GM20431 (cell line): ENCODE results near the gene DSCAML1.

Experiments used
- in situ Hi-C: fragments of 300-500 bp; cut with MseI, MboI; formaldehyde crosslinking; loops from one replicate; pipeline ENCODE4 v1.15.0; 2020; ENCODE audit warnings: low sequenced_read_pairs; ENCODE audit not compliant: unreplicated experiment

Gene DSCAML1

DNA sequence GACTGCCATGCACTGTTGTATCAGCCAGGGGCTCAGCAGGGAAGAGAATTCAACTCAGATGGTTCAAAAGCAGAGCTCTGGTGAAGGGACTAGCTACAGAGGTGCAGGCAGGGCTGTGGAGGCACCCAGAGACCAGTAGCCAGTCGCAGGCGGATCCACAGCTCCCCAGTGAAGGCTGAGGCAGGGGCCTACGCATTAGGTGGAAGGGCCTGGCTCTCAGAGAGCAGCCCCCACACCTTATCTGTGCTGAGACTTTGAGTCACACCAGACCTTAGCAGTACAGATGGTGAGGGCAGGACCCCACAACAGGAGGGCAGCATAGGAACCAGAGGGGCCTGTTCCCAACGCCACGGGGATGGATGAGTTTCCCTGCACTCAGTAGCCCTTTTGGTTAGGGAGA, 189.6 kb downstream of the DSCAML1 start:
- in situ Hi-C loops: no loop called here

DNA sequence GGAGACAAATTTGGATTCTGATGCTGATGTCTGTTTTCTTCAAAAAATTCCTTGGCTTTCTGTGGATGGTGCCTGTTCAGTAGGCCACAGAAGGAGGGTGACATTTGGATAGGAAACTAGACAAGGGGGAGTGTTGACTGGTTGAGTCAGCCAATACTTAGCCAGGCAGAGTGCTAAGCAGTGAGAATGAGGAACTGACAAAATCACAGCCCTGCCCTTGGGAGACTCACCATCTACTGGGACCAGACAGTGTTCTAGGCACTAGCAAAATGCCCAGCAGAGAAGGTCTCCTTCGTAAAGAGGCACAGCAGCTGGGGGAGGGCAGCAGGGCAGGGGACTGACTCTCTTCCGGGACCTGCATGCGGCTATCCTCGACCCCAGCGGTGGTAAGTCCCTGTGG, 190.2 kb downstream of the DSCAML1 start:
- in situ Hi-C loops: no loop called here

DNA sequence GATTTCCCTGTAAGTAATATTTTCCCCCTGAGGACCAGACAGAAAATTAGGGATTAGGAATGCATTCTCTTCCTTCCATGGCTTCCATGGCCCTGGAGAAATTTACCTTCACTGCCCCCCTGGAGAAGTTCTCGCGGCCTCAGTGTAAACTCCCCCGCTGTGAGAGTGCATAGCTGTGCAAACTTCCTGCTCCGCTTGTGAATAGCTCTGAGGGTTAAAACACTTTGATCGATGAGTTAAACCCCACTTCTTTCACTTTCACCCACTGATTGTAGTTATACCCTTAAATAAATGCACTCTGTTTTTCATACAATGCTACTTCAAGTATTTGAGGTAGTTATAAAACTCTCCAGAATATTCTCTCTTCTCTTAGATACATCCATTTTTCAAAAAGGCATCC, 190.8 kb downstream of the DSCAML1 start:
- in situ Hi-C loops: no loop called here

DNA sequence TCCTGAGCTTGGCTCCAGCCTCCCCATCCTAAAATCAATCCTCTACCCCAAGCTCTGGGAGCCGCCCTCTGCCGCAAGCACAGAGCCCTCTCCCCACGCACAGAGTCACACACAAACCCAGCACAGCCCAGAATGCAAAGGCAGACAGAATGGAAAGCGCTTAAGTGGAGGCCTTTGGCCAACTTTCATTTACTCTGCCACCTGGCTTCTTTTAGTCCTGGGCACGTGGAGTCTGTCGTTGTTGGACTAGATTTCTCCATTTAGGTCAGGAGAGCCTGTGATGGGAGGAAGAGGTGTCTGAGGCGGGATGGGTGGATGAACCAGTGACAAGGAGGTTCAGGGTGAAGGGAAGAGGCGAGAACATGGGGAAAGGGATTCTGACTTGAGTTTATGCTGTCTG, 191.7 kb downstream of the DSCAML1 start:
- in situ Hi-C loops: no loop called here

DNA sequence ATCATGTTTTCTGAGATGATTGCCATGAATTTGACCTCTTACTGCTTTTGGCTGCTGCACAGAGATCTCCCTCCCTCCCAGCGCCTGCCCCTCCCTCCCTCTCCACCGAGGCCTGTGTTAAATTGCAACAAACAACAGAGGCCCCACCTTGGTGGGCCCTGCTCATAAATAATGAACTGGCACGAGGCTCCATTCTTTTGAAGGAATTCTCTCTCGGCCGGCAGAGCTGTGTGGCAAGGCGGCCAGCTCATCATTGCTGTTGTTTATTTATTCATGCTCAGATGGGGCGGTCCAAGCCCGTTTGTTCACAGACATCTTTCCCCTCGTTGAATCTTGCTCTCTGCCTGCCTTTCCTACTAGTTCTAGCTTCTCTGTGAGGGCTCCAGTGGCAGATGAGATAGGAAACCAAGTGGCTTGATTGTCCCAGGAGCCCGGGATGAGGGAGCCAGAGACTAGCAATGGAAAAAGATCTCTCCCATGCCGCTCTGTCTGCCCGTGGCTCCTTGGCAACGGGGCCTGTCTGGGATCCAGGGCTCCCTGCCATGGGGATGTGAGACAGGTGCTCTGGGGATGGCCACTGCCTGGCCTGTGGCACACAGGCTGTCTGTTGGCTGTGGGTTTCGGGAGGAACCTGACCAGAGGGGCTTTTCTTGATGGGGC, 192.6 kb downstream of the DSCAML1 start:
- in situ Hi-C loops: no loop called here

DNA sequence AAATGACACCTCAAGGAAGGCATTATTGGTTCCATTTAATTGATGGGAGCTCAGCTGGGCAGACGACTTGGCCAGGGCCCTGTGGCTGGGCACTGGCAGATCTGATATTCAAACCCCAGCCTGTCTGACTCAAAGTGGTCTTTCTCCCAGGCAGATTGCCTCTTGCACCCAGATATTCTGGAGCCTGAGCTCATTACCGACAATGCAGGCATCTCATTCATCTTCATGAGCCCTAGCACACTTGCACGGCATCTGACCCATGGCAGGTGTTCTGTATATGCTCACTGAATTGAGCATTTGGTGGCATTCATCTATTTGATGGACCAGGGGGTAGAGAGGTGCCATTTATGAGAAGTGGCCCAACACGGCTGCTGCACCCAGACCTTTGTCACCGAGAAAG, 193.1 kb downstream of the DSCAML1 start:
- in situ Hi-C loops: no loop called here

DNA sequence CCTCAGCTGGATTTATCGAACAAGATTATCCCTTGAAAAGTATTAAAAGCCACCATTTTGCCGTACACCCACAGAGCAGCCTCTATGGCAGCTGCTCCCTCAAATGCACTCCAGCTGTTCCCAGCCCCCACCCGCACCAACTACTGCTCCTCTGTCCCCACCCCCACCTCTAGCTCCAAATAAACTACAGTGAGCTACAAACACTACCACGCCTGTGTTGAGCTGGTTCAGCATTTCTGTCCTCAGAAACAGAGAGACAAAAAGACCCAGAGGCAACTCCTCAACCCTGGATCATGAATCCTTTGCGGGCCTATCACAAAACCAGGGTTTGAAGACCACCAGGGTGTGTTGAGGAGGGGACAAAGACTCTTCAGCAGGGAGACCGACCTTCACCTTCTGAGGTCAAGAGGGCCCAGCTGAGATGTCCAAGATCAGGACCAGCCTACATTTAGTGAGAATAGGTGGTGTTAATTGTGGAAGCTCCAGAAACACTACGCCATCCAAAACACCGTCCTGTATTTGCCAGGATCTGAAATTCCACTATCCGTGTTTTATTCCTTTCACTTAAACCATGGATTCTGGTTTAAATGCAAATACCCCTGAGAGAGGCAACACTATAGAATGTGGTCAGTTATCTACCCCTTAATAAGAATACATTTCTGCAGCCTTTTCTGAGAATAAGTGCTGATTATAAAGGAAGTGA, 195.9 kb downstream of the DSCAML1 start:
- in situ Hi-C loops: no loop called here

DNA sequence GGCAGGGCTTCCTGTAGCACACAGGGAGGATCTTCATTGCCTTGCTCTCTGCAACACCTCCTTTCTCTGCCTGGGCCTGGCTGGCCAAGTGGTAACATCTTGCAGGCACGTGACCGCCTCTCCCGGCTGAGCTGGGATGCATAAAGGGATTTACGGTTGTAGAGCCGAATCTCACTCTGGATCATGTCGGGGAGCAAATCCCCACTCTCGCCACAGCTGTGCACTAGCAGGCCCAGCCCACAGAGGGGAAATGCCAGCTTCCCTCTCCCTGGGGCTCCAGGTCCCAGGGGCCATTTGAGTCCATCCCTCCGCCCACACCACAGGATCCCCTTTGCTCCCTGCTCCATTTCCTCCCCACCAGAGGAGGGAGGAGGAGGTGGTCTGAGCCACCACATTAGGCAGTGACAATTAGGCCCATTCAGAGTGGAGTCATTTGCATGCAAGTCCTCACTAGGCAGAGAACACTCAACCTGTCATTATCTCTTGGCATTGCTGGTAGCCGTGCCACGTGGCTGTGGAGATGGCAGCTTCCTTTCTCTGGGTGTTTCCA, 196.7 kb downstream of the DSCAML1 start:
- in situ Hi-C loops: no loop called here

DNA sequence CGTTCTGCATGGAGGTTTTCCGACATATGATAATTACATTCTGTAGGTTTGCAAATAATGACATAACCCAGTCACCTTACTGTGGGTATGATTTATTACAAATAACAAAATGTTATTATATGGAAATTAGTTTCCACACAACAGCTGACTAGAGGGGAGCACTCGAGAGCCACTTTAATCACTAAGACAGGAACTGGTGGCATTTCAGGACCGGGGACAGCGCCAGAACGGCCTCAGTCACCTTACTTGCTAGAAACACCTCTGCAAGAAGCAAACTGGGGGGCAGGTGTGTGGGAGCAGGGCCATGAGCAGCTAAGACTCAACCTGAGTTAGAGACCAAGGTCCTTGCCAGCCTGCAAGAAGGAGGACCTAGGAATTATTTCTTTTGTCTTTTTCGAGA, 199.9 kb downstream of the DSCAML1 start:
- in situ Hi-C loops: no loop called here

DNA sequence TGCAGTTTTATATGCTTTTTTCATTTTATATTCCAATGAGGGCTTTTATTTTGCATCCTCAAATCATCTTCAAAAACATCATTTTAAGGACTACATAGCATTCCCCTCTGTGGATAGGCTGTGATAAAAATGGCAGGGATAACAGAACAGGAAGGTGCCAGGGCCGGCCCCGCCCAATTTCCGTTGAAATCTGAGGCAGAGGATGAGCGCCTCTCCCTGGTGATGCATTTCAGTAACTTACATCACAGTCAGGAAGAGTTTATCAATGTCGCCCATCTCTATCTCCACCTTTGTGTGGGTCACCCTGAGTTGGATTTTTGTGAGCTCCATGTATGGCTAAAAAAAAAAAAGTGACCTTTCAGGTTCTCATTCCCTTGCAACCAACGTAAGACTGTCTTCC, 201.6 kb downstream of the DSCAML1 start:
- in situ Hi-C loops: no loop called here

DNA sequence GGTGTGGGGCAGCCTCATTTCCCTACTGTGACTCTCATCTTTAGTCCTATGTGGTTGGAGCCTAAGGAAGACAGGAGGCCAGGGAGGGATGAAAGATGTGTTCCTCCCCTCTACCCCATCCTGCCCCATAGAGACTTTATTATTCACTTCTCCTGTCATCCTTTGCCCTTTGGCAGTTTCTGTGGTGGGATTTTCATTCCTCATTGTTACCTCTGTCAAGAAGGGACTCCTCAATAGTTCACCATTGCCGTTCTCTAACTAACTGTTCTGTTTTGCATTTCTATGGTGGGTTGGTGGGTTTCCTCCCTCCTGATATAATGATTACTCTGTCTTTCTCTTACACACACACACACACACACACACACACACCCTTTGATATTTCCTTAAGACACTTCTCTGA, 202.3 kb downstream of the DSCAML1 start:
- in situ Hi-C loops: no loop called here

DNA sequence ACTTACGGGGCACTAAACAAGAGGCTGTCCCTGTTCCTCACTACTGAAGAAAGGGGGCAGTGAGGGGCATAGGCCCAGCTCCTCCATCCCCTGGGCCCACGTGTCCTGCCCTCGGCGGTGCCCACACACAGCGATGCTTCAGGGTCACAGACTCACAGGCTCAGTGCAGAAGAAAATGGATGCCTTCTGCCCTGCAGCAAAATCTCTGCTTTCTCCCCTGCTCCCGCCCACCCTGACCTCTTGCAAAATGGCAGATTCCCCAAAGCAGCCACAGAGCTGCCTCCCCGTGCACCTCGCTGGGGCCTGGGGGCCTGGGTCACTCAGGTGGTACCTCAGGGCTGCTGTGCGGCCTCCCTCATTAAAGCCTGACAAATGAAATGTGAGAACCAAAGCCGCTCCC, 204.0 kb downstream of the DSCAML1 start:
- in situ Hi-C loops: no loop called here

DNA sequence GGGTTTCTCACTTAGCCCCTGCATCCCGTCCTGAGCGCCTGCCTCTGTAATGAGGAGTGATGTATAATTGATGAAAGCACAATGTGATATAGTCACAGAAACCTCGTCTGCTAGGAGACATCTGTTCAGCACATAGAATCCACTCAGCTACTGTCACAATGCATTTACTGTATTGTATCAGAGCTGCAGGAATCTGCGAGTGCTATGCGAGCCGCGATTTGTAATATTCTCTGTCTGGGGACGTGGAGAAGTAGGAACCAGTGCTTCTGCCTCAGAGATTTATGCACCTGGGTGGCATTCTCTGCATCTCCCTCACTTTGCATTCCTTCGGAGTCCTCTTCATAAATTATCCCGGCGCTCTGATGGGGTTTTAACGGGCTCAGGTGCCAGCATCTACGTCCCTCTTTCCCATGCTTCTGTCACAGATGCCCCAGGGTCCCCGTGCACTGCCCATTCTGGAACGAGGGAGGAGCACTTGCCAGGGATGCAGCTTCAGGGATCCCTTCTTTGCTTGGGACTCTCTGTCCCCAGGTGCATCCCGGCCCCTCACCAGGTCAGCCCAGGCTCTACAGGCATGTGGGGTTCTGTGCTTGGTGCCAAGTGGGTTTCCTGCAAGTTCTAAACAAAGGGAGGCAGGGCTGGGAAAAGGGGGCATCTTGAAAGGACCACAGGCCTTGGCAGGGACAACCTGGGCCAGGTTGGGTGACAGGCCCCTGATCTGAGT, 205.5 kb downstream of the DSCAML1 start:
- in situ Hi-C loops: no loop called here

DNA sequence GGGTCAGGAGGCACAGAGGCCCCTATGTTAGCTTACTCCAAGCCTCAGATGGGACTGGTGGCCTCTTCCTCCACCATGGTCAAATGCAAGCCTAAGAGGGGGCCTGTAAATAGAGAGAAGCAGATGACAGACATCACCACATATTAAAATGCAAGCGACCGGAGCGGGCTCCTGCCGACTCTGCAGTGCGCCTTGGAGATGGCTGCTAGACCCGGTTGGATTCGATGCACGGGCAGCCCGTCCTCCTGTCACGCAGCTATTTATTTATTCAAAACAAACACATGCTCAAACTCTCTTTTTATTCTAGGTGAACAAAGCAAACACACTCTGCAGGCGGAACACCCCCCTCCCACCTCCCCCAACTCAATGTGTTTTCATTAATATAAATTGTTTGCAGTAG, 208.0 kb downstream of the DSCAML1 start:
- in situ Hi-C loops: no loop called here

DNA sequence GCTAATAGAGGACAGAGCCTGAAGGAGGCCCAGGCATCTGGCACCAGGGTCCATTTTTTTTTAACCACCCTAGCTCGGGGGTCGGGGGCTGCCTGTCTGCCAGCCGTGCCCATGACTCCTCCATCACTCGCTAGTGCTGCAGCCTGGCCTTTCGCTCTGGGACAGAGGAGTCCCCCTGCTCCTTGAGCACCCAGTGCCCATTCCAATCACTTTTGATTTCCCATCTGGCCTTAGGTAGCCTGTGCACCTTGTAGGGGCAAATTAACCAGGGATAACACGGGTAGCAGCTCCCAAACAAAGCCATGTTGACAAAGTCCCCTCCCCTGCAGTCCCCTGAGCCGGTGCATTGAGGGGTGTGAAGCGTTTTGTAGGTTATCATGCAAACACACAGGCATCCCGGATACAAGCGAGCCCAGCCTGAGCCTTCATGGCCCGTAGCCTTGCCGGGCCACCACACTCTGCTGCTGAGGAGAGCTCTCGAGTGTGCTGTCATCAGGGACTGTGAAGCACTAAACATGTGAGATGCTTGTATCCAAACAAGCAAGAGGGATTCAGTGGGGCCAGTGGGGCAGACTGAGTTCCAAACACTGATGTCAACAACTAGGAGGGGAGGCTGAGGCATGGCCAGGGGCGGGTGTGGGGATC, 208.7 kb downstream of the DSCAML1 start:
- in situ Hi-C loops: no loop called here

DNA sequence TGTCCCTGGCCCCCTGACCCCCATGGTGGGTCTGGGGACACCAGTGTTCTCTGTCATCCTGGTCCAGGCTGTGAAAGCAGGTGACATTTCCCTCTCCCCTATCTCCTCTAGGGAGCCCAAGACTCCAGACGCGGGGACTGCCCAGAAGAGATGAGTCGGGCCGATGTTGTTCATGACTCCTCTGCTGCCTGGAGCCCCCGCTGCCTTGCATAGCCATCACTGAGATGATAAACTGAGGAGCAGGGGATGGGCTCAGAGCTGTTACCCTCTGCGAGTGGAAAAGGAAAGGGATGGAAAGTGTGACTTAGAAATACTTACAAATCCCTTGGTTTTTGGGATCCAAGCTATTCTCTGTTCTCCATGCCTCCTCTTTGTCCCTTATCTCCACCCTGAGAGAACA, 209.6 kb downstream of the DSCAML1 start:
- in situ Hi-C loops: no loop called here

DNA sequence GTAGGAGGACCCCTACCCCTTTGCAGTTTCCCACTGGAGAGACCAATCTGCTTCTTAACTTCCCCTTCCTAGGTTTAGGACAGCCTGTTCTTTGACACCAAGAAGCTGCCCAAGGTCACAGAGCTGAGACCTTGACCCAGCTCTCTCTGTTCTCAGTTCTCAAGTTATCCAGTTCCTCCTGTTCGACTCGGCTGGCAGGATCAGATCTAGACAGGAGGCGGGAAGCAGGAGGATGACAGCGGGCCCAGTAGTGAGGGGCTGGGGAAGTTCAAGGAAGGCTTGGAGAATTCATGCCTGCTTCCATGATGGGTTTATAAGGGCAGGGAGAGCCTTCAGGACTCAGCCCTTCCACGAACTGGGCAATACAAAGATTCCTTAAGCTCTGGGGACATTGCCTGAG, 210.6 kb downstream of the DSCAML1 start:
- in situ Hi-C loops: no loop called here

DNA sequence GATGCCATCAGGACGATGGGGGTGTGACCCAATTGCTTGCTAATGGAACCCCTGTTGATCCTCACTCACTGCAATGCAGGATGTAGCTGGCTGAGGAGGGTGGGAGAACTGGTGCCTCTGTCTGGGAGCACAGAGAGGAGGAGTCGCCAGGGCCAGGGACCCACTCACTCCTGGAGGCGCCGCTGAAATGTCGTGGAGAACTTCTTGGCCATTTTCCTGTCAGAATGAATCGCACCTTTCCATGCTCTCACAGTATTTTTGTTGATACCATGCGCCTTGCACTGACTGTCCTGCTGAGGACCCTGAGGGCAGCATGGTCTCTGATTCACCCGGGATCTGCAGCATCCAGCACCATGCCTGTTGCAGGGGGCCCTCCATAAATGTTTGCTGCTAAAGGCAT, 211.4 kb downstream of the DSCAML1 start:
- in situ Hi-C loops: no loop called here

DNA sequence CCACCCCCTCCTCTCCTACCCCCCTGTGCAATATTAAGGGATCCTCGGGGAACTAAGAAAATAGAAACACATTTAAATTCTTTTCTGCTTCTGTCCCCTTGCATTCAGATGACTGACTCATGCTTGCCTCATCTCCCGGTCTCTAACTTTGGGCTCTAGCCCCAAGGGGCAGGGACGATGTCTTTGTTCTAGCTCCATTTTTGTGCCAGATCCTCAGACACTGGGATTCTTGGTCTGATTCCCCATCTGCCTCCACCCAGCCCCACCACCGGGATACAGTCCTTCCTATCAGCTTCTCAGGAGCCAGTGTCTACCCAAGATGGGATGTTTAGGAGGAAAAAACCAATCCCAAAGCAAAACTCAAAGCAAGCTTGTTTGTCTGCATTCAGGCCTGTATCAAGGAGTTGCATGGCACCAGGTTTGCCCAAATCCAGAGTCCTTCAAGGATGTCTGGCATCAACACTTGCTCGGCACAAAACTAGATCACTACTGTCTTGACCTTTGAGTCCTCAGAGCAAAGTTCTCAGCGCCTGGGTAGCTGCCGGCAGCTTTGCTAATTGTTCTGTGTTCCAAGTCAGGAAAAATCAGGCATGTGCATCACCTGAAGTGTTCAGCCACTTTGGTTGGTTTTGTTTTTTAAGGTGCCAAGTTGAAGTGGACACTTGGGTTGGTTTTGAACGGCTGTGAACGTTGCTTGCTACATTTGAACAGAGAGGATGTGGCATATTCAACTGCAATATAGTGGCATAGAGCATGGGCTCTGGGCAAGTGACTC, 212.8 kb downstream of the DSCAML1 start:
- in situ Hi-C loops: no loop called here
